HUES64 (cell line): ENCODE data around the gene PRDX2.

ENCODE experiments used
- H3K27ac ChIP-seq: 2 replicates; pipeline ENCODE4 v1.7.0; 2013; ENCODE audit warnings: low read depth, low read length, inconsistent platforms
- H3K27me3 ChIP-seq: 2 replicates; pipeline ENCODE4 v1.6.1; 2013; ENCODE audit warnings: mild to moderate bottlenecking, low read length; ENCODE audit not compliant: insufficient read depth
- H3K36me3 ChIP-seq: 2 replicates; pipeline ENCODE4 v1.6.1; 2013; ENCODE audit warnings: mild to moderate bottlenecking, low read length; ENCODE audit not compliant: insufficient read depth
- H3K4me1 ChIP-seq: 2 replicates; pipeline ENCODE4 v1.6.1; 2013; ENCODE audit warnings: mild to moderate bottlenecking, low read length, moderate library complexity; ENCODE audit not compliant: insufficient read depth
- H3K4me3 ChIP-seq: 2 replicates; pipeline ENCODE4 v1.5.1; 2013; ENCODE audit warnings: mild to moderate bottlenecking, low read length, moderate library complexity
- H3K9ac ChIP-seq: 2 replicates; pipeline ENCODE4 v1.6.1; 2013; ENCODE audit warnings: mild to moderate bottlenecking, low read depth, low read length
- H3K9me3 ChIP-seq: 2 replicates; pipeline ENCODE4 v1.6.1; 2013; ENCODE audit warnings: low read depth, low read length; ENCODE audit not compliant: insufficient read depth
- WGBS: fragments of 150-250, 120-280 bp; methylation state at CpG from one replicate; pipeline ENCODE4 v1.1.7; 2013; ENCODE audit warnings: missing lambda C conversion rate; 5-methylcytosine and 5-hydroxymethylcytosine counted together

PRDX2 gene

GRCh38 chr19:12789904-12790619, 11.5 kb downstream of the PRDX2 start:
- Histone ChIP-seq H3K9ac (peak overlapping the region; percentile 67; the same call in 1 of the 2 replicates), H3K27me3 (peaks cover 28% of the 10 kb centered on the region), H3K4me3 (peak overlapping the region; percentile 73), H3K9me3 (no peaks in the 10 kb centered on the region), H3K27ac (peak overlapping the region; percentile 75; the same call in 1 of the 2 replicates), H3K36me3 (no peaks in the 10 kb centered on the region), H3K4me1 (peaks cover 31% of the 10 kb centered on the region)
- WGBS, result under 1% methylated on average over 56 of the region's 56 CpGs

GRCh38 chr19:12789098-12789903, 12.3 kb downstream of the PRDX2 start:
- H3K27me3 ChIP-seq, result peaks cover 28% of the 10 kb centered on the region
- WGBS, result 3% methylated on average over 46 of the region's 46 CpGs
- H3K9ac ChIP-seq, result peak overlapping the region; percentile 14; the same call in 1 of the 2 replicates
- H3K36me3 ChIP-seq, result no peaks in the 10 kb centered on the region
- no peaks in the 10 kb centered on the region for H3K9me3 ChIP-seq
- H3K4me1 ChIP-seq, result peaks cover 29% of the 10 kb centered on the region
- H3K27ac ChIP-seq, result peak overlapping the region; percentile 75
- peak overlapping the region; percentile 73 for H3K4me3 ChIP-seq

- Histone ChIP-seq H3K4me1 (peaks cover 30% of the 10 kb centered on the region), H3K4me3 (peak overlapping the region; percentile 73), H3K36me3 (no peaks in the 10 kb centered on the region), H3K9me3 (no peaks in the 10 kb centered on the region), H3K9ac (no peak overlapping the region), H3K27ac (peak overlapping the region; percentile 75; the same call in 1 of the 2 replicates), H3K27me3 (peaks cover 28% of the 10 kb centered on the region)
- 14% methylated on average over 12 of the region's 12 CpGs for WGBS
Observed at GRCh38 chr19:12788682-12789097, 12.9 kb downstream of the PRDX2 start.

GRCh38 chr19:12788042-12788681, 13.4 kb downstream of the PRDX2 start:
- Histone ChIP-seq H3K36me3 (no peaks in the 10 kb centered on the region), H3K4me3 (peak overlapping the region; percentile 73; the same call in 1 of the 2 replicates), H3K4me1 (peaks cover 34% of the 10 kb centered on the region), H3K9ac (no peak overlapping the region), H3K27ac (peak overlapping the region; percentile 75; the same call in 1 of the 2 replicates), H3K9me3 (no peaks in the 10 kb centered on the region), H3K27me3 (peaks cover 28% of the 10 kb centered on the region)
- 83% methylated on average over 3 of the region's 4 CpGs for WGBS

- Histone ChIP-seq H3K27ac (no peak overlapping the region), H3K36me3 (no peaks in the 10 kb centered on the region), H3K4me3 (no peak overlapping the region), H3K4me1 (peaks cover 34% of the 10 kb centered on the region), H3K9me3 (no peaks in the 10 kb centered on the region), H3K27me3 (peaks cover 22% of the 10 kb centered on the region), H3K9ac (no peak overlapping the region)
- WGBS, result 91% methylated on average over 10 of the region's 10 CpGs
Observed at GRCh38 chr19:12787458-12787857, 14.1 kb downstream of the PRDX2 start.

- Histone ChIP-seq H3K9me3 (no peaks in the 10 kb centered on the region), H3K9ac (no peak overlapping the region), H3K27ac (no peak overlapping the region), H3K27me3 (peaks cover 17% of the 10 kb centered on the region), H3K36me3 (no peaks in the 10 kb centered on the region), H3K4me3 (no peak overlapping the region), H3K4me1 (peaks cover 34% of the 10 kb centered on the region)
- WGBS, result 92% methylated on average over 3 of the region's 3 CpGs
Observed at GRCh38 chr19:12786952-12787351, 14.6 kb downstream of the PRDX2 start.

GRCh38 chr19:12786141-12786870, 15.3 kb downstream of the PRDX2 start:
- Histone ChIP-seq H3K4me1 (peaks cover 34% of the 10 kb centered on the region), H3K4me3 (no peak overlapping the region), H3K9ac (no peak overlapping the region), H3K9me3 (no peaks in the 10 kb centered on the region), H3K36me3 (no peaks in the 10 kb centered on the region), H3K27ac (no peak overlapping the region), H3K27me3 (peaks cover 10% of the 10 kb centered on the region)
- WGBS, result 85% methylated on average over 18 of the region's 18 CpGs

- Histone ChIP-seq H3K9me3 (no peaks in the 10 kb centered on the region), H3K9ac (no peak overlapping the region), H3K4me1 (peaks cover 29% of the 10 kb centered on the region), H3K27me3 (peaks cover 3% of the 10 kb centered on the region), H3K36me3 (no peaks in the 10 kb centered on the region), H3K4me3 (no peak overlapping the region), H3K27ac (no peak overlapping the region)
- WGBS, result 84% methylated on average over 4 of the region's 4 CpGs
Observed at GRCh38 chr19:12785431-12786031, 16.1 kb downstream of the PRDX2 start.

- Histone ChIP-seq H3K4me3 (no peak overlapping the region), H3K4me1 (peaks cover 26% of the 10 kb centered on the region), H3K9me3 (no peaks in the 10 kb centered on the region), H3K36me3 (no peaks in the 10 kb centered on the region), H3K9ac (no peak overlapping the region), H3K27me3 (no peaks in the 10 kb centered on the region), H3K27ac (no peak overlapping the region)
- WGBS, result 92% methylated on average over 5 of the region's 5 CpGs
Observed at GRCh38 chr19:12784871-12785430, 16.6 kb downstream of the PRDX2 start.

GRCh38 chr19:12784394-12784870, 17.2 kb downstream of the PRDX2 start:
- H3K9ac ChIP-seq, result no peak overlapping the region
- H3K27me3 ChIP-seq, result no peaks in the 10 kb centered on the region
- no peak overlapping the region for H3K4me3 ChIP-seq
- no peaks in the 10 kb centered on the region for H3K36me3 ChIP-seq
- no peaks in the 10 kb centered on the region for H3K9me3 ChIP-seq
- no peak overlapping the region for H3K27ac ChIP-seq
- H3K4me1 ChIP-seq, result peaks cover 27% of the 10 kb centered on the region
- WGBS, result 86% methylated on average over 10 of the region's 10 CpGs
